Measurements from ENCODE around the gene COX6A2. TPM values are rescaled to one million over a fixed set of nuclear protein-coding genes. Genes with fewer than 3 reads are reported as not detected.

COX6A2 gene
- total and polyA plus RNA-seq, 5 donors from 2014 or later, result not detected

DNA sequence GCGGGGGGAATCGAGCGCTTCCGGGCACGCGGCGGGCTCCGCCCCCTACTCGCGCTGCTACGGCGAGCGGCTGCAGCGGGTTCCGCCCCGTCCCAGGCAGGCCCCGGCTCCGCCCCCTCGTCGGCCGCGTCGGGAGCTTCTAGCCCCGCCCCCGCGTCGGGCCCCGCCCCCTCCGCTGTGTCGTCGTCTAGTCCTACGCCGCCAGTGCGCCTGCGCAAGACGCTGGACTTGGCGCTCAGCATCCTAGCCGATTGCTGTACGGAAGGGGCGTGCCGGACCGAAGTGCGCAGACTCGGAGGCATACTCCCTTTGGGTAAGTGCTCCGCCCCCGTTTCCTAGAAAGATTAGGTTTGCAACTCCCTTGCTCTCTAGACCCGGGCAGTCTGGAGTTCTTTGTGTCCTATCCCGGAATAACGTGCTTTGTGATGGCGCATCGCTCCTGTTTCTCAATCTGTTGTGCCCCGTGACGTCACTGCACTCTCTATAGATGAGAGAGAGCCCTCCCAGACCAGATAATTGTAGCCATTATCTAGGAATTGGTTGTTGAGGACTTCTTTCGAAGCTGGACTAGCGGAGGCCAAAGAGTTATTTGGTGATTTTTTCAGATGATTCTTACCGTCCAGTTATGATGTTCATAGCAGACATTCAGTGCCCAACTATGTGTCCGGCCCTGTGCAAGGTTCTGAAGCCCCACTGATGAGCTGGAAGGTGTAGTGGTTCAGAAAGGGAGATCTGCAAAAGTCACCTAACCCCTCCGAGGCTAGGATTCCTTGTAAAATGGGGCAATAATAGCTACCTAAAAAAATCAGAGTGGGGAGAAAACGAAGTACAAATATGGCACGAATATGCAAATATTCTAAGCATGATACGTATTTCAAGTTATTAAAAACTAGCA is 31.8 kb upstream of the COX6A2 start:
- Histone ChIP-seq H3K4me3 (ENCODE audit: low read depth, low read length) (peak overlapping the region; percentile 87), H3K36me3 (ENCODE audit: control insufficient read depth, insufficient read depth, low read length) (peaks cover 8% of the 10 kb centered on the region), H3K4me1 (ENCODE audit: control insufficient read depth, insufficient read depth, low read length, poor library complexity, severe bottlenecking) (peaks cover 51% of the 10 kb centered on the region), H3K9me3 (ENCODE audit: control insufficient read depth in 2 of 2, low read length in 2 of 2) (no peaks in the 10 kb centered on the region), H3K27me3 (ENCODE audit: control insufficient read depth, insufficient read depth, low read length) (no peaks in the 10 kb centered on the region), H3K27ac (ENCODE audit: insufficient read depth, low read length, poor library complexity, severe bottlenecking) (peak overlapping the region; percentile 99)
- Mint-ChIP-seq H3K36me3 (peaks cover 11% of the 10 kb centered on the region), H3K9me3 (no peaks in the 10 kb centered on the region), H3K27me3 (no peaks in the 10 kb centered on the region), H3K4me3 (peak overlapping the region; percentile 94 to 99 (median 96)), H3K4me1 (peaks cover 18 to 53% (median 34%) of the 10 kb centered on the region in 4 donors), H3K27ac (peak overlapping the region; percentile 97 to 100 (median 99))
- ATAC-seq (ENCODE audit: low read depth in 2 of 2), result peak; percentile 80 to 83
- peak; percentile 99 to 100 (median 100) for DNase-seq

DNA sequence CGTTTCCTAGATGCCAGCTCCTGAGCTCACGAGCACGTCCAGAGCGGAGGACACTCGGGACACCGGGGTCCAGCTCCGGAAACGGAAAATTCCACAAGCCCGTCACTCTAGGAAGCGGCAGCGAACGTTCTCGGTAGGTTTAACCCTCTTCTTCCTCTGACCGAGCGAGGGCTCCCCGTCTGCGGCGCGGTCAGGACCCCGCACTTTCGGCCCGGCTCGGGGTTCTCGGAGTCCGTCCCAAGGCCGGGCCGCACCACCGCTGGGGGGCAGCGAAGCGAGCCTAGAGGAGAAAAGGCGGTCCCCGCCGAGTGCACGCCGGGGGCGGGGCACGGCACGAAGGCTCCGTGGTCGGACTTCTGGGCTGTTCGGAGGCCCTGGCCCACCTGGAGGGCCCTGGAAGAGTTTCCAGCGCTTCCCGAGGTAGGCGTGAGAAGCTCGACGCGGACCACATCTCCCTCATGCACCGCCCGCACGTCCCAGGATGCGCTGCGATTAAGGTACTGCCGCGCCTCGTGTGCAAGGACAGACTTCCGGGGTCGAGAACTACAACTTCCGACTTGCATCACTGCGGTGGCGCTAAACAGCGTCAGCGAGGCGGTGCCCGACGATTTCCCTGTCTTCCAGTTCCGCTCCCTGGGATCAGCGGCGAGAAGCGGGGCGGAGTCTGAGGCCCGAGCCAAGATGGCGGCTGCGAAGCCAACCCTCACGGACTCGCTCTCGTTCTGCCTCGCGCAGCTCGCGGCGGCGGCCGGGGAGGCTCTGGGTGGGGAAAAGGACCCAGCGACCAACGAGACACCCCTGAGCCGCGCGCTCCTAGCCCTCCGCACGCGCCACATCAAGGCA is 30.9 kb upstream of the COX6A2 start, which contains the start of gene ARMC5:
ARMC5 (plus strand) TSS at position 658 of the 843 bp plus-strand sequence; CDS start at position 682, 24 bp downstream.
- Mint-ChIP-seq H3K4me1 (peaks cover 18 to 57% (median 35%) of the 10 kb centered on the region in 4 donors), H3K9me3 (no peaks in the 10 kb centered on the region), H3K27me3 (no peaks in the 10 kb centered on the region), H3K27ac (peak within 1 kb of the TSS; percentile 97 to 100 (median 99)), H3K4me3 (peak within 1 kb of the TSS; percentile 94 to 99 (median 96)), H3K36me3 (peaks cover 9% of the 10 kb centered on the region)
- H3K4me3 ChIP-seq (ENCODE audit: low read depth, low read length), result peak within 1 kb of the TSS; percentile 87
- ATAC-seq (ENCODE audit: low read depth in 2 of 2), result peak; percentile 71 to 73
- H3K27me3 ChIP-seq (ENCODE audit: control insufficient read depth, insufficient read depth, low read length), result no peaks in the 10 kb centered on the region
- peaks cover 5% of the 10 kb centered on the region for H3K36me3 ChIP-seq (ENCODE audit: control insufficient read depth, insufficient read depth, low read length)
- peak within 1 kb of the TSS; percentile 99 for H3K27ac ChIP-seq (ENCODE audit: insufficient read depth, low read length, poor library complexity, severe bottlenecking)
- DNase-seq, result peak; percentile 97 to 99 (median 98)
- peaks cover 52% of the 10 kb centered on the region for H3K4me1 ChIP-seq (ENCODE audit: control insufficient read depth, insufficient read depth, low read length, poor library complexity, severe bottlenecking)
- H3K9me3 ChIP-seq (ENCODE audit: control insufficient read depth in 2 of 2, low read length in 2 of 2), result no peaks in the 10 kb centered on the region

DNA sequence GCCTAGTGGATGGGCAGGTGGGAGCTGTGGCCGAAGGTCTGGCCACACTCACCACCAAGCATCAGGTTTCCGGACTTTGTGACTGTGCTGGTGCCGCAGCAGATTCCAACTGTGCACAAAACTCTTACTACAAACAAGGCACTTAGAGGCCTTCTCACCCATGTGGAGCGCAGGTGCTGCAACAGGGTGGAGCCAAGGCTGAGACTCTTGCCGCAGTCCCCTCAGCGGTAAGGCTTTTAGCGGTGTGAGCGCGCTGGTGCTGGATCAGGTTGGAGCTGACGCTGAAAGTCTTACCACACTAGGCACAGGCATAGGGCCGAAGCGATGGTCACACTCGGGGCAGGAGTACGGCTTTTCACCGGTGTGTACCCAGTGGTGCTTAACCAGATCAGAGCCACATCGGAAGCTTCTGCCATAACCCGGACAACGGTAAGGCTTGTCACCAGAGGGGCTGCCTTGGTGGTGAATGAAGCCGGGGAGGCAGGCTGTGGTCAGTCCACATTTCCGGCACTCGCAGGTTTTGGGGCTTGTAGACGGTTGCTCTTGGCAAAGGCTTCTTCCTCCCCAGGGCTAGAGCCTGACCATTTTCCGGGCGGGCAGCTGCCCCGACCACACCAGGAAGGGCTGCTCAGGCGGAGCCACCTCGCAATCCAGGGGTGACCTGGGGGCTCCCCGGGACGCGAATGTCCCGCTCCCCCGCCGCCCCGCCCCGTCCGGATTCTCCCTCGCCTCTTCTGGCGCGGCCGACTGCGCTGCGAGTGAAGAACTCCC is 30.1 kb upstream of the COX6A2 start:
- peaks cover 18 to 62% (median 40%) of the 10 kb centered on the region in 4 donors for H3K4me1 Mint-ChIP-seq
- H3K27ac ChIP-seq (ENCODE audit: insufficient read depth, low read length, poor library complexity, severe bottlenecking), result peak overlapping the region; percentile 99
- DNase-seq (peak; percentile 49 to 75 (median 56)), ATAC-seq (ENCODE audit: low read depth in 2 of 2) (no peak)
- no peaks in the 10 kb centered on the region for H3K9me3 ChIP-seq (ENCODE audit: control insufficient read depth in 2 of 2, low read length in 2 of 2)
- H3K9me3 Mint-ChIP-seq, result no peaks in the 10 kb centered on the region
- H3K4me3 Mint-ChIP-seq, result peak overlapping the region; percentile 94 to 99 (median 96)
- peak overlapping the region; percentile 68 for H3K4me3 ChIP-seq (ENCODE audit: low read depth, low read length)
- peaks cover 52% of the 10 kb centered on the region for H3K4me1 ChIP-seq (ENCODE audit: control insufficient read depth, insufficient read depth, low read length, poor library complexity, severe bottlenecking)
- H3K36me3 ChIP-seq (ENCODE audit: control insufficient read depth, insufficient read depth, low read length), result peaks cover 5% of the 10 kb centered on the region
- no peaks in the 10 kb centered on the region for H3K27me3 Mint-ChIP-seq
- H3K36me3 Mint-ChIP-seq, result peaks cover 5% of the 10 kb centered on the region
- peak overlapping the region; percentile 96 to 100 (median 99) for H3K27ac Mint-ChIP-seq
- no peaks in the 10 kb centered on the region for H3K27me3 ChIP-seq (ENCODE audit: control insufficient read depth, insufficient read depth, low read length)

DNA sequence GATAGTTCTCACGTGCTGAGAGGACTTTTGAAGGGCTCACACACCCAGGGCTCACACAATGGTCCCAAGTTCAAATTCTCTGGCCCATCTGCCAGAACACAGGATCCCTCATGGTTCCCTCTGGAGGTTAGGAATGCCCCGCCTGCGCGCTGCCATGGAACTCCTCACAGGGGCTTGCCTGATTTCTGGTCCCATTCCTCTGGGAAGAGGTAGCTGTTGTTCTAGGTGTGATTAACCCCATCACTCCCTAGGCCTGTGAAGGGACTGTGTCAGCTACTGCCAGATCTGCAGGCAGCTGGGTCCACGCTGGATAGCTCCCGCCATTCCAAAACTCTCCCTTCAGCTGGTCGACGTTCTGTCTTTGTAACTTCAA is 28.8 kb upstream of the COX6A2 start:
- no peaks in the 10 kb centered on the region for H3K27me3 Mint-ChIP-seq
- no peak for ATAC-seq (ENCODE audit: low read depth in 2 of 2)
- H3K4me3 ChIP-seq (ENCODE audit: low read depth, low read length), result peak overlapping the region; percentile 37
- H3K36me3 ChIP-seq (ENCODE audit: control insufficient read depth, insufficient read depth, low read length), result no peaks in the 10 kb centered on the region
- H3K9me3 Mint-ChIP-seq, result no peaks in the 10 kb centered on the region
- H3K27ac Mint-ChIP-seq, result peak overlapping the region in 2 of 3 donors; percentile 59 to 99
- no peaks in the 10 kb centered on the region for H3K9me3 ChIP-seq (ENCODE audit: control insufficient read depth in 2 of 2, low read length in 2 of 2)
- peaks cover 18 to 64% (median 45%) of the 10 kb centered on the region in 4 donors for H3K4me1 Mint-ChIP-seq
- peak overlapping the region; percentile 94 to 99 (median 96) for H3K4me3 Mint-ChIP-seq
- peaks cover 5% of the 10 kb centered on the region for H3K36me3 Mint-ChIP-seq
- no peaks in the 10 kb centered on the region for H3K27me3 ChIP-seq (ENCODE audit: control insufficient read depth, insufficient read depth, low read length)
- no peak for DNase-seq
- H3K27ac ChIP-seq (ENCODE audit: insufficient read depth, low read length, poor library complexity, severe bottlenecking), result peak overlapping the region; percentile 33
- H3K4me1 ChIP-seq (ENCODE audit: control insufficient read depth, insufficient read depth, low read length, poor library complexity, severe bottlenecking), result peaks cover 52% of the 10 kb centered on the region

DNA sequence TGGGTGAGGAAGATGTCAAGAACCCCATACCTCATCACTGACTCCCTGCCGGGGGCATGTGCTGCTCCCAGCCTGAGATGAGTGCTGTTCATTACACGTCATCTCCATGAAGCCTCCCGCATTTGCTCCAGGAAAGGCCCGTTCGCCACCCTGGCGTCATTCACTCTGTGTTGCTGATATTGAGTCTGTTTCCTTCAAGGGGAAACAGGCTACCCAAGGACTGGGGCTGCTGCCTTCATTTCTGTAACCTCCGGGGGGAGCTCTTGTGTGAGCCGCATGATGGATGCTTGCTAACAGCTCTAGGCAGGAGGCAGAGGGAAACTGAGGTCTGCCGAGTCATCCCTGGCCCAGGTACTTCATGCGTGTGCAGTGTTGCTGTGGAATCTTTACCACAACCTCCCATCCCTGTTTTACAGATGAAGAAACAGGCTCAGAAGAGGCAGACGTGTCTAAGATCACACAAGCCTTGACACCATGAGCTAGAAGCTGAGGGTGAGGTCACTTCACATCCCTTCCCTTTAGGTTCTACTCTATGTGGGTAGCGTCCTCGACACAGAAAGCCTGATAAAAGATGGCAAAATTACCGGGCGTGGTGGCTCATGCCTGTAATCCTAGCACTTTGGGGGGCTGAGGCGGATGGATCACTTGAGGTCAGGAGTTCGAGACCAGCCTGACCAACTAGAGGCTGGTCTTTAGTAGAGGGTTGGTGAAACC is 27.6 kb upstream of the COX6A2 start:
- Mint-ChIP-seq H3K4me1 (peaks cover 15 to 62% (median 41%) of the 10 kb centered on the region in 4 donors), H3K4me3 (peak overlapping the region; percentile 46 to 99 (median 72)), H3K27ac (peak overlapping the region; percentile 28 to 58 (median 39)), H3K36me3 (peaks cover 5% of the 10 kb centered on the region), H3K27me3 (no peaks in the 10 kb centered on the region), H3K9me3 (no peaks in the 10 kb centered on the region)
- no peak overlapping the region for H3K27ac ChIP-seq (ENCODE audit: insufficient read depth, low read length, poor library complexity, severe bottlenecking)
- H3K4me1 ChIP-seq (ENCODE audit: control insufficient read depth, insufficient read depth, low read length, poor library complexity, severe bottlenecking), result peaks cover 49% of the 10 kb centered on the region
- H3K36me3 ChIP-seq (ENCODE audit: control insufficient read depth, insufficient read depth, low read length), result no peaks in the 10 kb centered on the region
- no peak for ATAC-seq (ENCODE audit: low read depth in 2 of 2)
- H3K27me3 ChIP-seq (ENCODE audit: control insufficient read depth, insufficient read depth, low read length), result no peaks in the 10 kb centered on the region
- no peaks in the 10 kb centered on the region for H3K9me3 ChIP-seq (ENCODE audit: control insufficient read depth in 2 of 2, low read length in 2 of 2)
- peak in 1 of 3 donors; percentile 63 for DNase-seq
- H3K4me3 ChIP-seq (ENCODE audit: low read depth, low read length), result no peak overlapping the region

DNA sequence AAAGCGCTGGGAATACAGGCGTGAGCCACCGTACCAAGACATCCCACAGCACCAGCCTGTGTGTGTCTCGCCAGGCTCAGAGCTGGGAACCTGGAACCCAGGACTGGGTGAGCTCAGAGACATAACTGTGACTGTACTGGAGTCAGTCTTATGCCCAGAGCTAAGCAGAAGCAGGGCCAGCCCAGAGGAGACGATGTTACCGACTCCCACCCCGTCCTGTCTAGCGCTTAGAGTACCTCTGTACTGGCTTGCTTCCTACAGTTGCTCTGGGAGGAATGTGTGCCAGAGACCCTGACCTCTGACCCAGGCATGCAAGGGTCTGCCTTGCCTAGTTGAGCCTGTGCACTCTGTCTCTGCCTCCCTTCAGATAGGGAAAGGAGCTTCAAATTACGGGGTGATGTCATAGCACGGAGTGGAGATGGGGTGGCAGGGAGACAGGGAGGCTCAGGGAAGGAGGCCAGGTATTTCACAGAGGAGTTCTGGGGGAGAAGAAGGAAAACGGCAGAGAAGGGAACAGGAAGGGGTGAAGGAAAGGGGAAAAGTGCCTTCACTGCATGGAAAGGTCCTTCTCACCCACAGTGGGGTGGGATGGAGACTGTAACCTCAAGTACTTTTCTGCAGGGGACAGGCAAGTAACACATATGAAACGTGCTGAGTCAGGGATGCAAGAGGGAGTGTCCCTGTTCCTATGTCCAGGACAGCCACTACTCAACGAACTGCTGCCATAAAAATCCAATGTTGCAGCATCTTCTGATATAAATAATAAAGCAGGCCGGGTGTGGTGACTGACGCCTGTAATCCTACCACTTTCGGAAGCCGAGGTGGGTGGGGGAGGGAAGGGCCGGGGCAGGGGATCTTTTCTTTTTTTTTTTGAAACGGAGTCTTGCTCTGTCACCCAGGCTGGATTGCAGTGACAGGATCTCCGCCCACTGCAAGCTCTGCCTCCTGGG is 25.4 kb upstream of the COX6A2 start:
- peaks cover 5 to 52% (median 34%) of the 10 kb centered on the region in 4 donors for H3K4me1 Mint-ChIP-seq
- no peak for ATAC-seq (ENCODE audit: low read depth in 2 of 2)
- H3K27me3 Mint-ChIP-seq, result no peaks in the 10 kb centered on the region
- no peak overlapping the region for H3K4me3 ChIP-seq (ENCODE audit: low read depth, low read length)
- H3K36me3 Mint-ChIP-seq, result peaks cover 5% of the 10 kb centered on the region
- no peaks in the 10 kb centered on the region for H3K27me3 ChIP-seq (ENCODE audit: control insufficient read depth, insufficient read depth, low read length)
- peaks cover 37% of the 10 kb centered on the region for H3K4me1 ChIP-seq (ENCODE audit: control insufficient read depth, insufficient read depth, low read length, poor library complexity, severe bottlenecking)
- H3K36me3 ChIP-seq (ENCODE audit: control insufficient read depth, insufficient read depth, low read length), result no peaks in the 10 kb centered on the region
- H3K27ac Mint-ChIP-seq, result peak overlapping the region; percentile 29 to 56 (median 39)
- no peak for DNase-seq
- H3K9me3 ChIP-seq (ENCODE audit: control insufficient read depth in 2 of 2, low read length in 2 of 2), result no peaks in the 10 kb centered on the region
- no peak overlapping the region for H3K27ac ChIP-seq (ENCODE audit: insufficient read depth, low read length, poor library complexity, severe bottlenecking)
- peak overlapping the region in 2 of 4 donors; percentile 42 to 78 for H3K4me3 Mint-ChIP-seq
- no peaks in the 10 kb centered on the region for H3K9me3 Mint-ChIP-seq
